HG03575 (cell line): ENCODE measurements around the gene MICU1.

Experiments
- ATAC-seq: cut with Tn5 transposase; IDR thresholded peaks from one replicate; pipeline ENCODE4 v1.9.1; 2021; ENCODE audit not compliant: unreplicated experiment, insufficient number of reproducible peaks, low FRiP score; ENCODE audit errors: extremely low read depth

Gene MICU1

GRCh38 chr10:72517244-72517643 is 108.6 kb downstream of the MICU1 start:
- no peak for ATAC-seq

GRCh38 chr10:72515455-72515854 is 110.4 kb downstream of the MICU1 start:
- ATAC-seq = no peak

- no peak for ATAC-seq
Measured at GRCh38 chr10:72513910-72514309, 112.0 kb downstream of the MICU1 start.

GRCh38 chr10:72511459-72511858 is 114.4 kb downstream of the MICU1 start:
- ATAC-seq = no peak

- no peak for ATAC-seq
Measured at GRCh38 chr10:72509941-72510340, 115.9 kb downstream of the MICU1 start.

- ATAC-seq = no peak
Measured at GRCh38 chr10:72509206-72509799, 116.6 kb downstream of the MICU1 start.

GRCh38 chr10:72508033-72508432 is 117.8 kb downstream of the MICU1 start:
- no peak for ATAC-seq

- ATAC-seq = no peak
Measured at GRCh38 chr10:72506474-72506873, 119.4 kb downstream of the MICU1 start.

GRCh38 chr10:72505435-72505834 is 120.4 kb downstream of the MICU1 start:
- ATAC-seq = no peak

- no peak for ATAC-seq
Measured at GRCh38 chr10:72503694-72504438, 122.0 kb downstream of the MICU1 start.

GRCh38 chr10:72503241-72503640 is 122.6 kb downstream of the MICU1 start:
- no peak for ATAC-seq

- no peak for ATAC-seq
Measured at GRCh38 chr10:72502581-72502980, 123.3 kb downstream of the MICU1 start.

GRCh38 chr10:72499701-72500100 is 126.2 kb downstream of the MICU1 start:
- no peak for ATAC-seq

GRCh38 chr10:72490951-72491350 is 134.9 kb downstream of the MICU1 start:
- no peak for ATAC-seq

- no peak for ATAC-seq
Measured at GRCh38 chr10:72487521-72487920, 138.4 kb downstream of the MICU1 start.

GRCh38 chr10:72487116-72487515 is 138.8 kb downstream of the MICU1 start:
- ATAC-seq = no peak

- ATAC-seq = no peak
Measured at GRCh38 chr10:72485701-72486100, 140.2 kb downstream of the MICU1 start.

GRCh38 chr10:72484521-72484920 is 141.4 kb downstream of the MICU1 start:
- ATAC-seq = no peak

- no peak for ATAC-seq
Measured at GRCh38 chr10:72483471-72483870, 142.4 kb downstream of the MICU1 start.

- no peak for ATAC-seq
Measured at GRCh38 chr10:72480861-72481260, 145.0 kb downstream of the MICU1 start.

- ATAC-seq = no peak
Measured at GRCh38 chr10:72477463-72477862, 148.4 kb downstream of the MICU1 start.
